HepG2 (cell line): Measurements from ENCODE around the gene RETREG2. TPM values are rescaled to one million over a fixed set of nuclear protein-coding genes. Genes with fewer than 3 reads are reported as not detected.
A peak's percentile ranks its signal among the peaks of the same experiment; 100 is the strongest.

Source experiments
- ARNTL ChIP-seq: sonication (generic); formaldehyde crosslinking; IDR thresholded peaks from 2 replicates; pipeline ENCODE4 v1.4.0; 2020; ENCODE audit warnings: mild to moderate bottlenecking, missing genetic modification reagents
- CC2D1A ChIP-seq: sonication (generic); formaldehyde crosslinking; IDR thresholded peaks from 2 replicates; pipeline ENCODE4 v1.8.1; 2023; ENCODE audit warnings: mild to moderate bottlenecking, missing genetic modification reagents
- DNMT1 ChIP-seq: sonication (generic); formaldehyde crosslinking; IDR thresholded peaks from 2 replicates; pipeline ENCODE4 v1.5.1; 2020; ENCODE audit warnings: mild to moderate bottlenecking, missing genetic modification reagents
- FOXA3 ChIP-seq: IDR thresholded peaks from 2 replicates; pipeline ENCODE4 v1.6.1; 2016; ENCODE audit warnings: missing genetic modification reagents, missing compliant biosample characterization
- HOXA9 ChIP-seq: sonication (generic); formaldehyde crosslinking; IDR thresholded peaks from 2 replicates; pipeline ENCODE4 v1.8.1; 2022; ENCODE audit warnings: missing genetic modification reagents, mild to moderate bottlenecking, moderate library complexity, borderline replicate concordance
- KDM6A ChIP-seq: IDR thresholded peaks from 2 replicates; pipeline ENCODE4 v1.6.1; 2016; ENCODE audit warnings: low read depth
- MIER3 ChIP-seq: IDR thresholded peaks from 2 replicates; pipeline ENCODE4 v1.6.1; 2016; ENCODE audit warnings: missing compliant biosample characterization, borderline replicate concordance
- NCOA1 ChIP-seq: sonication (generic); formaldehyde crosslinking; IDR thresholded peaks from 2 replicates; pipeline ENCODE4 v1.9.0; 2021; ENCODE audit warnings: missing genetic modification reagents
- PCBP1 ChIP-seq: fragments of 200-400 bp; formaldehyde crosslinking; IDR thresholded peaks from 2 replicates; pipeline ENCODE4 v1.6.1; 2017; ENCODE audit warnings: mild to moderate bottlenecking, low read depth, low read length, borderline replicate concordance
- POLR2G ChIP-seq: fragments of 200-400 bp; formaldehyde crosslinking; IDR thresholded peaks from 2 replicates; pipeline ENCODE4 v1.6.1; 2018; ENCODE audit warnings: mild to moderate bottlenecking, low read depth, low read length, moderate library complexity
- PRPF4 ChIP-seq: fragments of 200-400 bp; formaldehyde crosslinking; IDR thresholded peaks from 2 replicates; pipeline ENCODE4 v1.6.1; 2016; ENCODE audit warnings: low read length, low read depth; ENCODE audit not compliant: poor library complexity, severe bottlenecking
- SETDB1 ChIP-seq: sonication (generic); formaldehyde crosslinking; IDR thresholded peaks from 2 replicates; pipeline ENCODE4 v1.5.1; 2020; ENCODE audit warnings: missing genetic modification reagents, mild to moderate bottlenecking, borderline replicate concordance
- SP5 ChIP-seq: IDR thresholded peaks from 2 replicates; pipeline ENCODE4 v1.6.1; 2016; ENCODE audit warnings: low read depth, borderline replicate concordance
- YEATS4 ChIP-seq: sonication (generic); formaldehyde crosslinking; IDR thresholded peaks from 2 replicates; pipeline ENCODE4 v1.4.0; 2020; ENCODE audit warnings: missing genetic modification reagents, borderline replicate concordance
- ZNF142 ChIP-seq: sonication (generic); formaldehyde crosslinking; IDR thresholded peaks from 2 replicates; pipeline ENCODE4 v1.4.0; 2020; ENCODE audit warnings: missing genetic modification reagents
- ZNF160 ChIP-seq: sonication (generic); formaldehyde crosslinking; IDR thresholded peaks from 2 replicates; pipeline ENCODE4 v1.8.0; 2022; ENCODE audit warnings: mild to moderate bottlenecking, inconsistent platforms, missing genetic modification reagents
- ZNF687 ChIP-seq: sonication (generic); formaldehyde crosslinking; IDR thresholded peaks from 2 replicates; pipeline ENCODE4 v1.5.1; 2020; ENCODE audit warnings: mild to moderate bottlenecking, missing genetic modification reagents, moderate library complexity
- ZNF691 ChIP-seq: sonication (generic); formaldehyde crosslinking; IDR thresholded peaks from 2 replicates; pipeline ENCODE4 v1.4.0; 2020; ENCODE audit warnings: missing genetic modification reagents, low read depth, mild to moderate bottlenecking, borderline replicate concordance
- ZNF772 ChIP-seq: sonication (generic); formaldehyde crosslinking; IDR thresholded peaks from 2 replicates; pipeline ENCODE4 v1.5.0; 2020; ENCODE audit warnings: mild to moderate bottlenecking, missing genetic modification reagents
- polyA plus RNA-seq, 8 experiments: library from polyadenylated mRNA; depleted of rRNA in 3 of 8; stranded (reverse) in 7 of 8; unstranded in 1 of 8; fragments of >200 nt; fragmentation: Illumina TruSeq in 4 of 8; extraction: Trizol in 4 of 8; gene quantifications; 2 replicates each; pipeline versions ENCODE4 v1.2.1 to v1.2.3, GENCODE V29; 2011 to 2016; ENCODE audit warnings: low read depth in 4 of 8, missing spikeins in 1 of 8, mixed read lengths in 1 of 8; ENCODE audit not compliant: insufficient read depth in 1 of 8
- total RNA-seq, 5 experiments: library from RNA; depleted of rRNA; stranded (reverse); fragments of >200 nt; fragmentation: Illumina TruSeq; extraction: Trizol; gene quantifications; 2 replicates each; pipeline ENCODE4 v1.2.3, GENCODE V29; 2016; ENCODE audit warnings: low read depth in 1 of 5

Gene RETREG2
- total and polyA plus RNA-seq, 2 of the 13 experiments (the other 11 are each of a cell fraction or from before 2014, with no cell fraction given): 86.0 to 134 TPM

GRCh38 chr2:219177552-219178376 is at the start of gene RETREG2 (continued):
- TF ChIP-seq DNMT1 (CRISPR knock-in tag) (0 out of 2 replicates have a peak, but pooled peaks have one; percentile 27), PCBP1 (0 out of 2 replicates have a peak, but pooled peaks have one; percentile 59), YEATS4 (CRISPR knock-in tag) (peak; percentile 90), ZNF691 (CRISPR knock-in tag) (peak; percentile 69; the same call in 1 of the 2 replicates), HOXA9 (CRISPR knock-in tag) (no peak), FOXA3 (peak; percentile 89), ZNF772 (CRISPR knock-in tag) (no peak), ARNTL (CRISPR knock-in tag) (peak; percentile 86), MIER3 (CRISPR knock-in tag) (peak; percentile 85), SP5 (CRISPR knock-in tag) (0 out of 2 replicates have a peak, but pooled peaks have one; percentile 36), PRPF4 (no peak), POLR2G (peak; percentile 97), KDM6A (CRISPR knock-in tag) (no peak), ZNF142 (CRISPR knock-in tag) (peak; percentile 87), CC2D1A (CRISPR knock-in tag) (0 out of 2 replicates have a peak, but pooled peaks have one; percentile 12), ZNF160 (CRISPR knock-in tag) (no peak), NCOA1 (CRISPR knock-in tag) (no peak), SETDB1 (no peak), ZNF687 (CRISPR knock-in tag) (peak; percentile 80)
